Breast epithelium (tissue), 3 donors: Measurements from ENCODE around the gene CKLF.

ENCODE experiments used
- CTCF ChIP-seq, 3 donors: fragments of 450-650 bp; IDR thresholded peaks; one replicate each; pipeline ENCODE4 v1.5.1; 2016 to 2017; ENCODE audit warnings: antibody characterized with exemption in 3 of 3, mild to moderate bottlenecking in 3 of 3, moderate library complexity in 3 of 3
- POLR2A ChIP-seq: fragments of 450-650 bp; IDR thresholded peaks from one replicate; pipeline ENCODE4 v1.6.1; 2016; ENCODE audit warnings: antibody characterized with exemption, mild to moderate bottlenecking, moderate library complexity

DNA sequence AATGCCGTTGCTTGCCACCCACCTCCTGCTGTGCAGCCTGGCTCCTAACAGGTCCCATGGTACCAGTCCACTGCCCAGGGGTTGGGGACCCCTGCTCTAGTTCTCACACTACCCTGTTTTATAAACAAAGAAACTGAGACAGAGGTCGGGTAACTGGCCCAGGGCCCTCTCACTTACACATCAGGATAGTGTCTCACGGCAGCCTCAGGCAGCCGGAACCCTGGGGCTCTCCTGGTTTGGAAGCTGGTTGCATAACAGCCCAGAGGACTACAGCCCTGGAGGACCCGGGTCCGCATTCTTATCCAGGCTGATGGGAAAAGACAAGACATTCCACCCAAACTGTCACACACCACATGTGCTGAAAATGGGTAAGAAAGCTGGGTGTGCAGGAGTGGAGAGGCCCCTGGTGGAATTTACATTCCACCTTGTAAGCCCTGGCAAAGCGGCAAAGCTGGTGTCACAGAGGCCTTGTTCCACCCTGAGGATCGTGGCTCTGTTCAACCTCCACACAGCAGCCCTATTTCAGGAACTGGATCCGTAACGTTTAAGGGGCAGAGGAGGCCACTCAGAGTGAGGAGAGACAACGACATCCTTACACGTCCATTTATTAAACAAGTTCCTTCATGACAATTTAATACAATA lies 61.9 kb downstream of the CKLF start:
- TF ChIP-seq CTCF (IDR thresholded peaks at IDR 0.05) (no peak), POLR2A (no peak)
